ENCODE results near the gene FBXW11.

The FBXW11 gene

DNA sequence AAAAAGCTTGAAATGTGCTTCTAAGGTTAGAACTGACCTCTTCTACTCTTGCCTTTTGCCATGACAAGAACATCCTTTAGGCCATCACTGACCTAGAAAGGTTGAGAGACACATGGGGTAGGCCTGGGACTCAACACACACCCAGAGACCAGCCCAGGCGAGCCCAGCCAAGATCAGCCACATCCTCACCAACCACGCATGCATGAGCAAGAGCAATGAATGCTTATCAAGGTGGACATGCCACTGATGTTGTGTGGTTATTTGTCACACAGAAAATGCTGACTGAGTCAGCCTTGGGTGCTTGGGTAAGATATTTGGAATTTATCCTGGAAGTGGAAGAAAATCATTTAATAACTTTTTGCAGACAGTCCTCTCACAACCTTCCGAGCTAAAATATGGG lies 181.4 kb downstream of the FBXW11 start:
- Histone ChIP-seq H3K27me3 (ENCODE audit: low read depth, low read length) (no peaks in the 10 kb centered on the region), H3K4me2 (ENCODE audit: low read length) (no peak overlapping the region), H3K9ac (ENCODE audit: low read length) (no peak overlapping the region), H2AFZ (ENCODE audit: low read depth, low read length) (no peak overlapping the region), H3K4me3 (ENCODE audit: low read length) (no peak overlapping the region), H3K36me3 (replicated peaks; ENCODE audit: low read depth, low read length) (no peaks in the 10 kb centered on the region), H4K20me1 (ENCODE audit: insufficient read depth, low read length) (no peaks in the 10 kb centered on the region), H3K9me3 (ENCODE audit: insufficient read depth, low read length) (no peaks in the 10 kb centered on the region), H3K27ac (ENCODE audit: low read length) (no peak overlapping the region), H3K79me2 (ENCODE audit: low read length) (no peaks in the 10 kb centered on the region), H3K4me1 (ENCODE audit: low read length) (no peaks in the 10 kb centered on the region)
- TF ChIP-seq, protein P1, sequence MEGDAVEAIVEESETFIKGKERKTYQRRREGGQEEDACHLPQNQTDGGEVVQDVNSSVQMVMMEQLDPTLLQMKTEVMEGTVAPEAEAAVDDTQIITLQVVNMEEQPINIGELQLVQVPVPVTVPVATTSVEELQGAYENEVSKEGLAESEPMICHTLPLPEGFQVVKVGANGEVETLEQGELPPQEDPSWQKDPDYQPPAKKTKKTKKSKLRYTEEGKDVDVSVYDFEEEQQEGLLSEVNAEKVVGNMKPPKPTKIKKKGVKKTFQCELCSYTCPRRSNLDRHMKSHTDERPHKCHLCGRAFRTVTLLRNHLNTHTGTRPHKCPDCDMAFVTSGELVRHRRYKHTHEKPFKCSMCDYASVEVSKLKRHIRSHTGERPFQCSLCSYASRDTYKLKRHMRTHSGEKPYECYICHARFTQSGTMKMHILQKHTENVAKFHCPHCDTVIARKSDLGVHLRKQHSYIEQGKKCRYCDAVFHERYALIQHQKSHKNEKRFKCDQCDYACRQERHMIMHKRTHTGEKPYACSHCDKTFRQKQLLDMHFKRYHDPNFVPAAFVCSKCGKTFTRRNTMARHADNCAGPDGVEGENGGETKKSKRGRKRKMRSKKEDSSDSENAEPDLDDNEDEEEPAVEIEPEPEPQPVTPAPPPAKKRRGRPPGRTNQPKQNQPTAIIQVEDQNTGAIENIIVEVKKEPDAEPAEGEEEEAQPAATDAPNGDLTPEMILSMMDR (IDR thresholded peaks at IDR 0.05; ENCODE audit: low read depth, low read length) = no peak
- TF ChIP-seq EZH2phosphoT487 (IDR thresholded peaks at IDR 0.05; ENCODE audit: low read depth) = no peak

DNA sequence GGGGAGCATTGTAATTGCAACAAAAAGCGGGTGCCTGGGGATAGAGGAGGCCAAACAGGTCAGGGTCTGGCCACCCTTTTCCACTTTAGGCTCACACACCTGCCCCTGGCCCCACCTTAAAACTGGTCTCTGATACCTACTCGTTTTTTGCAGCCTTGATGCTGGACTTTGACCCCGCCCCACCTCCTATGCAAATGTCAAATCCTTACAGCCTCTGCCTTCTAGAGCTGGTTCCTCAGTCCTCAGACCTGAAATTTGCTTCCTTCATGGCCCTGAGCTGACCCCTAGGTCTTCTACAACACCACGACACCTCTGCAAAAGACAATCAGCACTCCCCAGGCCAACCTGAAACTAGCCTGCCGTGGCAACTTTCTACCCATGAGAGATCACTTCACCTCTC lies 183.2 kb downstream of the FBXW11 start:
- Histone ChIP-seq H3K27ac (ENCODE audit: low read length) (no peak overlapping the region), H3K9ac (ENCODE audit: low read length) (no peak overlapping the region), H3K4me3 (ENCODE audit: low read length) (no peak overlapping the region), H2AFZ (ENCODE audit: low read depth, low read length) (no peak overlapping the region), H3K9me3 (ENCODE audit: insufficient read depth, low read length) (no peaks in the 10 kb centered on the region), H3K4me2 (ENCODE audit: low read length) (no peak overlapping the region), H3K4me1 (ENCODE audit: low read length) (no peaks in the 10 kb centered on the region), H3K27me3 (ENCODE audit: low read depth, low read length) (no peaks in the 10 kb centered on the region), H3K36me3 (replicated peaks; ENCODE audit: low read depth, low read length) (no peaks in the 10 kb centered on the region), H3K79me2 (ENCODE audit: low read length) (no peaks in the 10 kb centered on the region), H4K20me1 (ENCODE audit: insufficient read depth, low read length) (no peaks in the 10 kb centered on the region)
- TF ChIP-seq, protein P1 (IDR thresholded peaks at IDR 0.05; ENCODE audit: low read depth, low read length) = no peak
- TF ChIP-seq EZH2phosphoT487 (IDR thresholded peaks at IDR 0.05; ENCODE audit: low read depth) = no peak

DNA sequence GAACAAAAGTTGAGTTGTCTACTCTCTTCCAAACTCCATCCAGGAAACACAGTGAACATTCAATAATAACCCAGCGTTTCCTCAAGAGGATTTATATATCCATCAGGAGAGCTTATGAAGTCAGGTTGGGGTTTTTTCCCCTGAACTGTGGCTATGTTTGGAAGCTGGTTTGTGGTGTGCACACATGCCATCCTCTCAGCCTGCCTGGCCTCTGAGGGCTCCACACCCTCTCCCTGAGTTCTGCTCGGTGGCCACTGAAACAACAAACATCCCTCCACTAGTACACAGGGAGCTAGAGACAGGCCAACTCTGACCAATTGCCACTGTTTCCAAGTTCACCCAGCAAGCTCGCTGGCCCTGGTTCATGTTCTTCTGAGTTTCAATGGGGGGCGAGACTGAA lies 185.2 kb downstream of the FBXW11 start:
- H3K27ac ChIP-seq (ENCODE audit: low read length) = no peak overlapping the region
- no peak overlapping the region for H2AFZ ChIP-seq (ENCODE audit: low read depth, low read length)
- no peaks in the 10 kb centered on the region for H3K4me1 ChIP-seq (ENCODE audit: low read length)
- no peaks in the 10 kb centered on the region for H3K9me3 ChIP-seq (ENCODE audit: insufficient read depth, low read length)
- no peak overlapping the region for H3K9ac ChIP-seq (ENCODE audit: low read length)
- no peak overlapping the region for H3K4me3 ChIP-seq (ENCODE audit: low read length)
- no peak overlapping the region for H3K4me2 ChIP-seq (ENCODE audit: low read length)
- no peak for TF ChIP-seq EZH2phosphoT487 (IDR thresholded peaks at IDR 0.05; ENCODE audit: low read depth)
- TF ChIP-seq, protein P1 (IDR thresholded peaks at IDR 0.05; ENCODE audit: low read depth, low read length) = no peak
- no peaks in the 10 kb centered on the region for H4K20me1 ChIP-seq (ENCODE audit: insufficient read depth, low read length)
- H3K36me3 ChIP-seq (replicated peaks; ENCODE audit: low read depth, low read length) = no peaks in the 10 kb centered on the region
- no peaks in the 10 kb centered on the region for H3K27me3 ChIP-seq (ENCODE audit: low read depth, low read length)
- H3K79me2 ChIP-seq (ENCODE audit: low read length) = no peaks in the 10 kb centered on the region

DNA sequence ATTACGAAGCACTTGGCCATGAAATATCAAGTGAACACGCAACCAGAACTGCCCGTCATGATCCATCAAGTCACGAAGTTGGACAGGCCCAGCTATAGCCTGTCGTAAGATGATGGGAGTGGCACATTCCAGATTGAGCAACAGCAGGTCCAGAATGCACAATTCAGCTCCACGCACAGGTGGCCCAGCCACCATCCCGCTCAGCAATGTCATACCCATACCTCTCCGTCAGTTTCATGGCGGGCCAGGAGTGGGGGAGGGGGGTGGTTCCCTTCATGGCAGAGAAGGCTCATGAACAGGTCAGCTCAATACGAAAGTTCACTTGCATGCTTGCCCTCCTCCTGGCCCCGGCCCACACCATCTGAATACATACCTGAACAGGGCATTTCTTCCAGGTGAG lies 185.9 kb downstream of the FBXW11 start:
- Histone ChIP-seq H3K79me2 (ENCODE audit: low read length) (no peaks in the 10 kb centered on the region), H3K9ac (ENCODE audit: low read length) (no peak overlapping the region), H3K4me1 (ENCODE audit: low read length) (no peaks in the 10 kb centered on the region), H3K27ac (ENCODE audit: low read length) (no peak overlapping the region), H3K36me3 (replicated peaks; ENCODE audit: low read depth, low read length) (no peaks in the 10 kb centered on the region), H3K4me3 (ENCODE audit: low read length) (no peak overlapping the region), H3K4me2 (ENCODE audit: low read length) (no peak overlapping the region), H3K27me3 (ENCODE audit: low read depth, low read length) (no peaks in the 10 kb centered on the region), H2AFZ (ENCODE audit: low read depth, low read length) (no peak overlapping the region), H3K9me3 (ENCODE audit: insufficient read depth, low read length) (no peaks in the 10 kb centered on the region), H4K20me1 (ENCODE audit: insufficient read depth, low read length) (no peaks in the 10 kb centered on the region)
- TF ChIP-seq EZH2phosphoT487 (IDR thresholded peaks at IDR 0.05; ENCODE audit: low read depth) = no peak
- TF ChIP-seq, protein P1 (IDR thresholded peaks at IDR 0.05; ENCODE audit: low read depth, low read length) = no peak

Data from OCI-LY3 (cell line).